ENCODE data around the gene CD93.

- TF ChIP-seq, protein P1, sequence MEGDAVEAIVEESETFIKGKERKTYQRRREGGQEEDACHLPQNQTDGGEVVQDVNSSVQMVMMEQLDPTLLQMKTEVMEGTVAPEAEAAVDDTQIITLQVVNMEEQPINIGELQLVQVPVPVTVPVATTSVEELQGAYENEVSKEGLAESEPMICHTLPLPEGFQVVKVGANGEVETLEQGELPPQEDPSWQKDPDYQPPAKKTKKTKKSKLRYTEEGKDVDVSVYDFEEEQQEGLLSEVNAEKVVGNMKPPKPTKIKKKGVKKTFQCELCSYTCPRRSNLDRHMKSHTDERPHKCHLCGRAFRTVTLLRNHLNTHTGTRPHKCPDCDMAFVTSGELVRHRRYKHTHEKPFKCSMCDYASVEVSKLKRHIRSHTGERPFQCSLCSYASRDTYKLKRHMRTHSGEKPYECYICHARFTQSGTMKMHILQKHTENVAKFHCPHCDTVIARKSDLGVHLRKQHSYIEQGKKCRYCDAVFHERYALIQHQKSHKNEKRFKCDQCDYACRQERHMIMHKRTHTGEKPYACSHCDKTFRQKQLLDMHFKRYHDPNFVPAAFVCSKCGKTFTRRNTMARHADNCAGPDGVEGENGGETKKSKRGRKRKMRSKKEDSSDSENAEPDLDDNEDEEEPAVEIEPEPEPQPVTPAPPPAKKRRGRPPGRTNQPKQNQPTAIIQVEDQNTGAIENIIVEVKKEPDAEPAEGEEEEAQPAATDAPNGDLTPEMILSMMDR (IDR thresholded peaks at IDR 0.05), result no peak
- no peak for TF ChIP-seq POLR2A (IDR thresholded peaks at IDR 0.05)
Measured at GRCh38 chr20:23119456-23120216, 33.5 kb upstream of the CD93 start.
